PC-3 (cell line): ENCODE measurements around the gene PACSIN3. TPM values are rescaled to one million over a fixed set of nuclear protein-coding genes. Genes with fewer than 3 reads are reported as not detected.

ENCODE experiments used
- ATAC-seq: fragments of 200-7000 bp; cut with Tn5 transposase; 2 replicates; pipeline ENCODE4 v1.9.1; 2020; ENCODE audit warnings: mild to moderate bottlenecking, moderate library complexity
- BruUV-seq: library from RNA; stranded (reverse); fragments of 400-500 nt; replicated peaks from 2 replicates; lab custom pipeline; 2021; lab: Mats Ljungman, UMichigan
- CTCF ChIA-PET: fragments of 300-600 bp; sonication (Branson Sonifier 250); formaldehyde crosslinking; loops from one replicate; lab custom pipeline; 2022; ENCODE audit warnings: antibody characterized with exemption; lab: Charles Lee
- POLR2A ChIA-PET: fragments of 300-600 bp; sonication (Branson Sonifier 250); formaldehyde crosslinking; loops from one replicate; lab custom pipeline; 2022; ENCODE audit warnings: antibody characterized with exemption; ENCODE audit not compliant: unreplicated experiment; lab: Charles Lee
- DNase-seq: peaks from one replicate; pipeline ENCODE4 v3.0.0-alpha.2; 2015
- H2AFZ ChIP-seq: fragments of 300-600 bp; sonication (generic); 2 replicates; pipeline ENCODE4 v1.6.0; 2016; ENCODE audit warnings: antibody characterized with exemption, low read length
- H3F3A ChIP-seq: fragments of 300-600 bp; sonication (generic); one replicate; pipeline ENCODE4 v1.6.0; 2017; ENCODE audit warnings: antibody characterized with exemption, low read length, control low read depth, mild to moderate bottlenecking; ENCODE audit not compliant: unreplicated experiment
- H3K27ac ChIP-seq: fragments of 300-600 bp; sonication (generic); 2 replicates; pipeline ENCODE4 v1.5.1; 2016; ENCODE audit warnings: mild to moderate bottlenecking, low read length
- H3K27me3 ChIP-seq: fragments of 300-600 bp; sonication (generic); 2 replicates; pipeline ENCODE4 v1.6.1; 2016; ENCODE audit warnings: low read length, mixed read lengths
- H3K36me3 ChIP-seq: fragments of 300-600 bp; sonication (generic); 2 replicates; pipeline ENCODE4 v1.6.1; 2016; ENCODE audit warnings: low read depth, mixed run types, low read length, mixed read lengths
- H3K4me1 ChIP-seq: fragments of 300-600 bp; sonication (generic); 2 replicates; pipeline ENCODE4 v1.5.1; 2016; ENCODE audit warnings: low read length; ENCODE audit not compliant: insufficient read depth
- H3K4me2 ChIP-seq: fragments of 300-600 bp; sonication (generic); 2 replicates; pipeline ENCODE4 v1.6.0; 2016; ENCODE audit warnings: low read length
- H3K4me3 ChIP-seq: fragments of 300-600 bp; sonication (generic); 2 replicates; pipeline ENCODE4 v1.5.1; 2016; ENCODE audit warnings: mild to moderate bottlenecking, low read length, mixed read lengths
- H3K79me2 ChIP-seq: fragments of 300-600 bp; sonication (generic); 2 replicates; pipeline ENCODE4 v1.6.1; 2017; ENCODE audit warnings: low read length, mixed read lengths
- H3K9ac ChIP-seq: fragments of 300-600 bp; sonication (generic); 2 replicates; pipeline ENCODE4 v1.6.0; 2016; ENCODE audit warnings: mild to moderate bottlenecking, low read length
- H3K9me2 ChIP-seq: fragments of 300-600 bp; sonication (generic); replicated peaks from 2 replicates; pipeline ENCODE4 v1.6.1; 2016; ENCODE audit warnings: mixed run types, low read length, mixed read lengths
- H3K9me3 ChIP-seq: fragments of 300-600 bp; sonication (generic); 2 replicates; pipeline ENCODE4 v1.6.1; 2016; ENCODE audit warnings: low read length, mixed read lengths
- H4K20me1 ChIP-seq: fragments of 300-600 bp; sonication (generic); 2 replicates; pipeline ENCODE4 v1.6.1; 2016; ENCODE audit warnings: low read length, mixed read lengths
- CTCF ChIP-seq: fragments of 300-600 bp; sonication (generic); conservative IDR thresholded peaks from 2 replicates; pipeline ENCODE4 v1.5.1; 2017; ENCODE audit warnings: antibody characterized with exemption, low read depth, mild to moderate bottlenecking, low read length
- EZH2 ChIP-seq: fragments of 300-600 bp; sonication (generic); IDR thresholded peaks from one replicate; pipeline ENCODE4 v1.6.1; 2017; ENCODE audit warnings: antibody characterized with exemption, mild to moderate bottlenecking, low read length; ENCODE audit not compliant: unreplicated experiment
- EZH2phosphoT487 ChIP-seq: fragments of 300-600 bp; sonication (generic); IDR thresholded peaks from 2 replicates; pipeline ENCODE4 v1.6.1; 2018; ENCODE audit warnings: mild to moderate bottlenecking, antibody characterized with exemption, low read length, borderline replicate concordance
- intact Hi-C: fragments of 100-400 bp; cut with micrococcal nuclease; formaldehyde crosslinking; loops from 2 replicates; pipeline ENCODE4 v1.9.0; 2023
- total RNA-seq: library from RNA; depleted of rRNA; stranded (reverse); fragments of >200 nt; gene quantifications from 2 replicates; pipeline ENCODE4 v1.2.3, GENCODE V29; 2014

The PACSIN3 gene
- total RNA-seq, 1 experiment from 2014 or later, result 83.9 TPM

- Histone ChIP-seq H3K4me1 (0 out of 2 replicates have a peak, but pooled peaks cover 8% of the 10 kb centered on the region), H3K27ac (no peak overlapping the region), H3K36me3 (peaks cover 49% of the 10 kb centered on the region; the same call in 1 of the 2 replicates), H4K20me1 (no peaks in the 10 kb centered on the region), H3F3A (no peaks in the 10 kb centered on the region), H2AFZ (no peak overlapping the region), H3K9ac (no peak overlapping the region), H3K4me2 (no peak overlapping the region), H3K27me3 (no peaks in the 10 kb centered on the region), H3K4me3 (no peak overlapping the region), H3K79me2 (peaks cover 54% of the 10 kb centered on the region), H3K9me2 (no peaks in the 10 kb centered on the region), H3K9me3 (no peaks in the 10 kb centered on the region)
- BruUV-seq, result no TSS peak
- ChIA-PET CTCF (no interaction called here), POLR2A (no interaction called here)
- DNase-seq, result no peak
- intact Hi-C loops, result no loop called here
- no peak for TF ChIP-seq EZH2
- TF ChIP-seq EZH2phosphoT487, result no peak
- TF ChIP-seq CTCF, result no peak
- no peak for ATAC-seq
Observed at GRCh38 chr11:47171061-47171838, 15.0 kb downstream of the PACSIN3 start.

GRCh38 chr11:47166368-47166767 is 19.9 kb downstream of the PACSIN3 start:
- H2AFZ ChIP-seq, result no peak overlapping the region
- no peaks in the 10 kb centered on the region for H4K20me1 ChIP-seq
- BruUV-seq, result no TSS peak
- H3K4me3 ChIP-seq, result no peak overlapping the region
- TF ChIP-seq CTCF (no peak), EZH2 (no peak), EZH2phosphoT487 (no peak)
- no peaks in the 10 kb centered on the region for H3F3A ChIP-seq
- H3K4me2 ChIP-seq, result no peak overlapping the region
- ATAC-seq, result no peak
- H3K27ac ChIP-seq, result no peak overlapping the region
- H3K36me3 ChIP-seq, result peaks cover 27% of the 10 kb centered on the region; the same call in 1 of the 2 replicates
- H3K9me2 ChIP-seq, result no peaks in the 10 kb centered on the region
- H3K9ac ChIP-seq, result no peak overlapping the region
- H3K4me1 ChIP-seq, result no peaks in the 10 kb centered on the region
- H3K9me3 ChIP-seq, result no peaks in the 10 kb centered on the region
- CTCF ChIA-PET, result no interaction called here
- peaks cover 6% of the 10 kb centered on the region; the same call in 1 of the 2 replicates for H3K79me2 ChIP-seq
- POLR2A ChIA-PET, result no interaction called here
- H3K27me3 ChIP-seq, result no peaks in the 10 kb centered on the region
- intact Hi-C loops, result no loop called here
- DNase-seq, result no peak

GRCh38 chr11:47165253-47165840 is 20.9 kb downstream of the PACSIN3 start:
- CTCF ChIA-PET, result no interaction called here

More at GRCh38 chr11:47165253-47165840, 20.9 kb downstream of the PACSIN3 start:
- Histone ChIP-seq H3K9ac (no peak overlapping the region), H3K79me2 (no peaks in the 10 kb centered on the region), H3K27me3 (no peaks in the 10 kb centered on the region), H3K4me2 (no peak overlapping the region), H3K9me3 (no peaks in the 10 kb centered on the region), H2AFZ (no peak overlapping the region), H3K4me1 (no peaks in the 10 kb centered on the region), H3K9me2 (no peaks in the 10 kb centered on the region), H3F3A (no peaks in the 10 kb centered on the region), H4K20me1 (no peaks in the 10 kb centered on the region), H3K36me3 (peaks cover 23% of the 10 kb centered on the region; the same call in 1 of the 2 replicates), H3K4me3 (no peak overlapping the region), H3K27ac (no peak overlapping the region)
- ATAC-seq, result no peak
- no TSS peak for BruUV-seq
- no peak for DNase-seq
- TF ChIP-seq EZH2phosphoT487 (no peak), EZH2 (no peak), CTCF (no peak)
- POLR2A ChIA-PET, result no interaction called here
- intact Hi-C loops, result no loop called here
